ENCODE results near the gene CERS6.

- TF ChIP-seq CTCF (IDR thresholded peaks at IDR 0.05; ENCODE audit: low read depth, low read length) (no peak), POLR2A (IDR thresholded peaks at IDR 0.05; ENCODE audit: extremely low read depth, insufficient read length) (no peak), MYC (IDR thresholded peaks at IDR 0.05; ENCODE audit: low read depth, low read length) (no peak), MAX (IDR thresholded peaks at IDR 0.05; ENCODE audit: low read depth, low read length) (no peak)
Observed at GRCh38 chr2:168798076-168798887, 342.2 kb downstream of the CERS6 start.
